HepG2 (cell line): Measurements from ENCODE around the gene ATRNL1.

ENCODE experiments used
- ARNT2 ChIP-seq: sonication (generic); formaldehyde crosslinking; IDR thresholded peaks from 2 replicates; pipeline ENCODE4 v1.8.0; 2022; ENCODE audit warnings: mild to moderate bottlenecking, low read depth, missing genetic modification reagents, moderate library complexity
- CREB1 ChIP-seq, 2 experiments: fragments of 450-650 bp in 1 of 2; IDR thresholded peaks; 2 replicates each; pipeline ENCODE4 v1.6.1; 2016 to 2017; ENCODE audit warnings: control low read depth in 1 of 2, mild to moderate bottlenecking in 1 of 2, missing compliant biosample characterization in 1 of 2, missing genetic modification characterization in 1 of 2
- ELF4 ChIP-seq: sonication (generic); formaldehyde crosslinking; IDR thresholded peaks from 2 replicates; pipeline ENCODE4 v1.5.0; 2020; ENCODE audit warnings: missing genetic modification reagents, mild to moderate bottlenecking, moderate library complexity, borderline replicate concordance
- EZH2 ChIP-seq: conservative IDR thresholded peaks from 2 replicates; pipeline ENCODE4 v1.6.1; 2012; ENCODE audit warnings: mild to moderate bottlenecking, low read depth, low read length, moderate library complexity
- HOXA7 ChIP-seq: sonication (generic); formaldehyde crosslinking; IDR thresholded peaks from 2 replicates; pipeline ENCODE4 v1.8.1; 2022; ENCODE audit warnings: mild to moderate bottlenecking, missing genetic modification reagents, moderate library complexity
- MAX ChIP-seq: IDR thresholded peaks from 2 replicates; pipeline ENCODE4 v1.6.1; 2012; ENCODE audit warnings: inconsistent platforms
- PHB2 ChIP-seq: fragments of 450-650 bp; IDR thresholded peaks from 2 replicates; pipeline ENCODE4 v1.6.1; 2018; ENCODE audit not compliant: partially characterized antibody
- PHF8 ChIP-seq: sonication (generic); formaldehyde crosslinking; IDR thresholded peaks from 2 replicates; pipeline ENCODE4 v1.5.0; 2020; ENCODE audit warnings: missing genetic modification reagents
- SAFB2 ChIP-seq: sonication (generic); formaldehyde crosslinking; IDR thresholded peaks from 2 replicates; pipeline ENCODE4 v1.5.1; 2020; ENCODE audit warnings: missing genetic modification reagents, low read depth, mild to moderate bottlenecking, borderline replicate concordance
- YY1 ChIP-seq: IDR thresholded peaks from 2 replicates; pipeline ENCODE4 v1.6.1; 2011; ENCODE audit warnings: low read length, low read depth, moderate library complexity, mild to moderate bottlenecking; ENCODE audit not compliant: insufficient read depth, insufficient replicate concordance
- ZNF530 ChIP-seq: sonication (generic); formaldehyde crosslinking; IDR thresholded peaks from 2 replicates; pipeline ENCODE4 v1.5.0; 2020; ENCODE audit warnings: low read depth, mild to moderate bottlenecking, missing genetic modification reagents
- ZNF609 ChIP-seq: sonication (generic); formaldehyde crosslinking; IDR thresholded peaks from 2 replicates; pipeline ENCODE4 v1.4.0; 2020; ENCODE audit warnings: mild to moderate bottlenecking, missing genetic modification reagents, borderline replicate concordance
- ZNF639 ChIP-seq: conservative IDR thresholded peaks from 2 replicates; pipeline ENCODE4 v1.6.1; 2018; ENCODE audit warnings: missing genetic modification reagents
- TF ChIP-seq, protein P1 (sequence below): sonication (generic); formaldehyde crosslinking; IDR thresholded peaks from 2 replicates; pipeline ENCODE4 v1.4.0; 2020; ENCODE audit warnings: missing genetic modification reagents

GRCh38 chr10:115957012-115957399 is 863.8 kb downstream of the ATRNL1 start:
- TF ChIP-seq ARNT2 (CRISPR knock-in tag) (no peak), MAX (no peak), ZNF609 (CRISPR knock-in tag) (no peak), ELF4 (CRISPR knock-in tag) (no peak), EZH2 (no peak), ZNF530 (CRISPR knock-in tag) (no peak), PHF8 (CRISPR knock-in tag) (no peak), YY1 (no peak), SAFB2 (CRISPR knock-in tag) (no peak), ZNF639 (CRISPR knock-in tag) (no peak), HOXA7 (no peak), CREB1 (IDR thresholded peaks at IDR 0.05) (no peak), CREB1 (CRISPR knock-in tag; IDR thresholded peaks at IDR 0.05) (no peak), PHB2 (no peak)
- TF ChIP-seq, protein P1, sequence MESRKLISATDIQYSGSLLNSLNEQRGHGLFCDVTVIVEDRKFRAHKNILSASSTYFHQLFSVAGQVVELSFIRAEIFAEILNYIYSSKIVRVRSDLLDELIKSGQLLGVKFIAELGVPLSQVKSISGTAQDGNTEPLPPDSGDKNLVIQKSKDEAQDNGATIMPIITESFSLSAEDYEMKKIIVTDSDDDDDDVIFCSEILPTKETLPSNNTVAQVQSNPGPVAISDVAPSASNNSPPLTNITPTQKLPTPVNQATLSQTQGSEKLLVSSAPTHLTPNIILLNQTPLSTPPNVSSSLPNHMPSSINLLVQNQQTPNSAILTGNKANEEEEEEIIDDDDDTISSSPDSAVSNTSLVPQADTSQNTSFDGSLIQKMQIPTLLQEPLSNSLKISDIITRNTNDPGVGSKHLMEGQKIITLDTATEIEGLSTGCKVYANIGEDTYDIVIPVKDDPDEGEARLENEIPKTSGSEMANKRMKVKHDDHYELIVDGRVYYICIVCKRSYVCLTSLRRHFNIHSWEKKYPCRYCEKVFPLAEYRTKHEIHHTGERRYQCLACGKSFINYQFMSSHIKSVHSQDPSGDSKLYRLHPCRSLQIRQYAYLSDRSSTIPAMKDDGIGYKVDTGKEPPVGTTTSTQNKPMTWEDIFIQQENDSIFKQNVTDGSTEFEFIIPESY (CRISPR knock-in tag), result no peak
